SKM-1 (cell line): ENCODE results near the gene ADARB2.
"Not testable (repeated sequence)": the region's sequence is repeated elsewhere in the genome, so short reads cannot be mapped to it uniquely, and the experiment has no call there.

Experiments
- DNase-seq: peaks from one replicate; lab custom pipeline; 2025; ENCODE audit not compliant: unreplicated experiment; lab: John Stamatoyannopoulos, UW

Gene ADARB2

DNA sequence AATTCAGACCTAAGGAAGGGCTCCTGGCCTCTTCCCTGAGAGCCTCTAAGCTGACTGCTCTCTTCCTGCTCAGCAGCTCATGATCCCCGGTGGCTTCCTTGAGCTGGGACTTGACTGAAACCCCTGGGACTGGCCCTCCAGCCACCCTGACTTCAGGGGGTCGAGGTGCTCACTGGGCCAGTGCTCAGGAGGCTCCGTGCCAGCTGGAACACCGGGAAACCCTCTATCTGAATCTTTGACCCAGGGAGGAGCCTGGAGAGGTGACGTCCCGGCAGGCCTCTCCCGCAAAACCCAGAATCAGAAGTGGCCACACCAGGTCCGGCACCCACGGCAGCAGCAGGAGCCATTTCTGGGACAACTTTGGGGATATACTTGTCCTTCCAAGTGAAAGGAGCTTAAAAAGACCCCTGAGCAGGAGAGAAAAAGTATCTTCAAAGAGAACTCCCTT is 570.5 kb downstream of the ADARB2 start:
- DNase-seq, result no peak

DNA sequence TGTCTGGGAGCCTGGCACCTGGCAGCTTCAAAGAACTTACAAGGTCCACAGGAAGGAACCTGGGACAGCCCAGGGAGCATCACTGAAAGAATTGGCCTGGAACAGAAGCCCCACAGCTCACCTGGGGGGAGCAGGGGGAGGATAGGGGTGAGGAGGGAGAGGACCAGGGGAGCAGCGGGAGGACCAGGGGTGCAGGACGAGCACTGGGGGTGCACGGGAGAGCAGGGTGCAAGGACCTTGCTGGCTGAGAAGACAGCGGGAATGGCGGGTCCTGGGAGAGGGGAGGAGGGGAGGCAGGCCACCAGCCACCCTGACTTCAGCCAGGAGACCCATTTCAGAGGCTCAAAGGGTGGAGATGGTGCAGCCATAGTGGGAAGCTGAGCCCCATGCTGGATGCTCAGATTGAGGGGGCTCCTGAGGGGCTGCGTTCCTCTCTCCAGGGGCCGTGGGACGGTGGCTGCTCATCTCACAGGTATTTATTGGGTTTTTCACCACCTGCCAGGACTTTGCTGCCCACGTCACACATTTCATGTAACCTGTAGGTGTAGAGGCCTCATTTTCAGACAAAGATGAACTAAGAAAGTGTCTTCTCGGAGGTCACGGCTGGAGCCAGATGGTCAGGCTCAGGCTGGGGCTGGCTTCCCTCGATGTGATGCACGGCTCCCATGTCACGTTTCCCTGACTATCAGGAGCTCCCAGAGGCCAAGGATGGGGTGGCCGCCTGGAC is 571.1 kb downstream of the ADARB2 start:
- no peak for DNase-seq

DNA sequence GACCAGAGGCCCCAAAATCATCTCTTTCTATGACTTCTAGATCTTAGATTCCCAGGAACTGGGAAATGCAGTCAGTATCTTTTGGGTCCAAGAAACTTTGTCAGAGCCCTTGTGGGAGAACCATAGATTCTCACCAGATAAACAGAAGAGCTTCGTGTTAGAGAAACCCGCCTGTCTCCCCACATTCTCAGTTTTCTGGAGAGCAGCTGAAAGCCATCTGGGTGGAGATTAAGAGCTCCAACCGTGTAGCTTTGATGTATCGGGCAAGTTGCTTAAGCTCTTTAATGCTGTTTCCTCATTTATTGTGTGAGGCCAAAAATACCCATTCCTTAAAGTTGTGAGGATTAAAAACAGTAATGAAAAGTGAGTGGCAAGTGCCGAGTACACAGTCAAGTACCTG is 573.5 kb downstream of the ADARB2 start:
- DNase-seq, result no peak

DNA sequence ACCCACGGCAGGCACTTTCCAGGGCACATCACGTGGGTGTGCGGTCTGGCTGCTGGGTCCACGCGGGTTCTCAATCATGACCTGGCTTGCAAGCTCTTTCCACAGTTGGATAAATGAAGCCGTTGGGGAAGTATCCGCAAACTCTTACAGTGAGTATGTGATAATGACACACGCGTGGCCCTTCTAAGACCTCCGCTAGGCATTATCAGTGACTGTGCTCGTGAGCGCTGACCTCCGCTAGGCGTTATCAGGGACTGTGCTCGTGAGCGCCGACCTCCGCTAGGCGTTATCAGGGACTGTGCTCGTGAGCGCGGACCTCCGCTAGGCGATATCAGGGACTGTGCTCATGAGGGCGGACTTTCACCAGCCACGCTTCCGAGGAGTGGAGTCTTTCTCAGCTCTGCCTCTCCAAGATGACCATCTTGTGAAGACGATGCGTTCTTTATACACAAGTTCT is 574.1 kb downstream of the ADARB2 start:
- DNase-seq, result no peak

DNA sequence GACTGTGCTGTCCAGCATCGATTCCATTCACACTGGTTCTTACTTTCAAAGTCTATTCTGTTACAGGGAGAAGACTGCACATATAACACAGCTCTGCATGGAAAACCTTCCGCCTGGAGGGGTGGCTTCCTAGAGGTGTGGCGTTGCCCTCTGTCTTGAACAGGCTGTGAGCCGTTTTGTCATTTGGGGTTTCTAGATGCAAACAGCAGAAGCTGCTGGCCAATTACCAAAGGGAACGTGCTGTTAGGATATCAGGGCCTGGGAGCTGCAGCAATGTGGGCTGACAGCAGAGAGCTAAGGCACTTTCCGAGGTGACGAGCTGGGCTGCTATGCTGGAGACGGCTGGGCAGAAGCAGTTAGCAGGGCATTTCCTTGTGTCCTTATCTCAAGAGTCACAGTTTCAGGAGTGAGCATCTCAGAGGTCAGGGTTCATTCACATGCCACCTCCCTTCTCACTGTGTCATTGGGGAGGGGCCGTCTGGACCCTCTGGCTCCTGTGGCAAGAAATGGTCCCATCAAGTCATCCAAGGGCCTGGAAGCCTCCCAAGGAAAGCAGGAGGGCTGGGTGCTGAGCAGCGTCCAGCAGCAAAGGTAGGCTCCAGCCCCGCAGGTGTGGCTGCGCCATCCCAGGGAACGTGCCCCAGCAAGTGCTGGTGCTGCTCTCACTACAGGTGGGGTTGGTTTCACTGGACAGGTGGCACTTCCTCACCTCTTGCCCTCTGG is 574.7 kb downstream of the ADARB2 start:
- no peak for DNase-seq

DNA sequence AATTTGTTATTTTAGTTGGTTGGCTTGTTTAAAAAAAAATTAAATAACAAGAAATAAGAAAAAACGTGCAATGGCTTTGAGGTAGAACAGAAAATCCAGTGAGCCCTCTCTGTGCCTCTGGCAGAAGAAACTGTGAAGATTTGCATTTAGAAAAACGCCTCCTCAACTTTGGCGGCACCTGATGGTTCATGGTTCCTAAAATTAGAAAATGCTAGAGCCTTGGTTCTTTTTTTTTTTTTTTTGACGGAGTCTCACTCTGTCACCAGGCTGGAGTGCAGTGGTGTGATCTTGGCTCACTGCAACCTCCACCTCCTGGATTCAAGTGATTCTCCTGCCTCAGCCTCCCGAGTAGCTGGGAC is 576.0 kb downstream of the ADARB2 start:
- DNase-seq, result not testable (repeated sequence)

DNA sequence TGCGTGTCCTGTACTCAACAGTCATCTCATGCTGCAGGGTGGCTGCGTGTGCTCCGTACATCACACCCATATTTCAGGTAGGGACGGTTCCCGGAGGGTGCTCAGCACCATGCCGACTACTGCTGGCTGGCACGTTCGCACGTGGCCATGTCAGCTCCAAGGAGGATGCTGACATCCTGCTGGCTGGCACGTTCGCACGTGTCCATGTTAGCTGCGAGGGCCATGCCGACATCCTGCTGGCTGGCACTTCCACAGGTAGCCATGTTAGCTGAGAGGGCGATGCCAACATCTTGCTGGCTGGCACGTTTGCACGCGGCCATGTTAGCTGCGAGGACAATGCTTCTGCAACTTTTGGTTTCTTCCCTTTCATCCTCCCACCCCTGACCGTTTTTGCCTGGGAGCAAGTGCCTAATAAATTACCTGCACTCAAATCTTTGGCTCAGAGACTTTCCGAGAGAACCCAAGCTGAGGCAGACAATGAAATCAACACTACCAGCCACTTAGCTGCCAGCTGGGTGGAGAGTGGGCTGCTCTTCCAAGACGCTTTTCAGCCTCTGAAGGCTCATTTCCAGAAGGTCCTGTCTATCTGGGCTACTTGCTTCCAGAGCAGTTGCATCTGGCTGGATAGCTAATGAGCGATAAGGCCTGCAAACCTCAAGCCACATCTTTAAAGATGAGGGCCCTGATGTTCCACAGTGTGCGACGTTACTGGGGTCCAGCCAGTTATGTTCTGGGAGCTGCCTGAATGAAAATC is 576.6 kb downstream of the ADARB2 start:
- DNase-seq, result no peak

DNA sequence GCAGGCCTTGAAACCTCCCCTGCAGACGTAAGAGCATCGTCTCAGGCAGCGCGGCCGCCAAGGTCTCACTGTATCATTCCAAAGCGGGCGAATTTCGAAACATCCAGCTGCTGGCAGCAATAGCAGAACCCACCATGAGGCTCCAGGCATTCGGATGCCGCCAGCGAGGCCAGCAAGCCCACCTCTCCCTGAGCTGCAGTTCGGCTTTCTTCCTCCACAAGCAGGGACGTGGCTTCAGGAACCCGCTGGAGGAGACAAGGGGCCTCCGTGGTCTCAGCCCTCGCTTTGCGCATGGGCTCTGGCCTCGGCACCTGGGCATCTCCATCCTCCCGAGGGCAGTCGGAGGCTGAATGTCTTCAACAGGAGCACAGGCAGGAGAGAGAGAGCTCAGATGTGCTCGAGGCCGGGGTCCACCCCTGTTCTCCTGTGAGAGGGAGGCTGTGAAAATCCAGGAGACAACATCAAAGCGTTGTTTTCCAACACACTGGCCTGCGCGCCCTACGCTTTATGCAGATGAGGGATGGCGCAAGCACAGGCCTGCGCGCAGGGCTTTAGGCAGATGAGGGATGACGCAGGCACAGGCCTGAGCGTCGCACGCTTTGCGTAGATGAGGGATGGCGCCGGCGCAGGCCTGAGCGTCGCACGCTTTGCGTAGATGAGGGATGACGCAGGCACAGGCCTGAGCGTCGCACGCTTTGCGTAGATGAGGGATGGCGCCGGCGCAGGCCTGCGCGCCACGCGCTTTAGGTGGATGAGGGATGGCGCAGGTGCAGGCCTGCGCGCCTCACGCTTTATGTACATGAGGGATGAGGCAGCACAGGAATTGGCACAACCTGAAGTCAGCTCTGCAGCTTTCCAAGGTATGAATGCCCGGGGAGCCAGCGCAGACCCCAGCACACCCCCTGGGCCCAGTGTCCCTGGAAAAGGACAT is 577.9 kb downstream of the ADARB2 start:
- no peak for DNase-seq

DNA sequence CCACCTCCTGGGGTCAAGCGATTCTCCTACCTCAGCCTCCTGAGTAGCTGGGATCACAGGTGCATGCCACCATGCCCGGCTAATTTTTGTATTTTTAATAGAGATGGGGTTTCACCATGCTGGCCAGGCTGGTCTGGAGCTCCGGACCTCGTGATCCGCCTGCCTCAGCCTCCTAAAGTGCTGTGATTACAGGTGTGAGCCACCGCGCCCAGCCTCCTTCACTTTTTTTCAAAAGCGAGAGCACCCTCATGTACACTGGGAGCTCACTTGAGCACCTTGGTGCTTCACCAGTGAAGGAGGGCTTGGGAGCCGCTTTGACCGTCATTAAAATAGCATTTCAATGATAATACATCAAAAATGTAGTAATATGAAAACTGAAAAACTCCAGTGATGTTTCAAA is 578.8 kb downstream of the ADARB2 start:
- not testable (repeated sequence) for DNase-seq

DNA sequence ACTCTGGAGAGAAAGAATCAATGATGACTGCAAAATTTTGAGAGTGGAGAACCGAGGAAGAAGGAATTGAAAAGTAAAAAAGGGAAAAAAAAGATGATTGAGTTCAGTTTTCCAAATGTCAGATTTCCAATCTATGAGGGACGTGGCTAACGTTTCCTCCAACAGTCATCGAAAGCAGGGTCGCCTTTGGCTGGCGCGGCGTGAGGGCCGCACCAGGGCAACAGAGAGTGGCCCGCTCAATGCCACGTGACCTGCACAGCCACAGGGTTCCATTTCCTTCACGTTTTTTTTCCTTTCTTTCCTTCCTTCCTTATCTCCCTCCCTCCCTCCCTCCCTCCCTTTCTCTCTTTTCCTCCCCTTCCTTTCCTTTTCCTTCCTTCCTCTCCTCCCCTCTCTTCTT is 579.3 kb downstream of the ADARB2 start:
- no peak for DNase-seq

DNA sequence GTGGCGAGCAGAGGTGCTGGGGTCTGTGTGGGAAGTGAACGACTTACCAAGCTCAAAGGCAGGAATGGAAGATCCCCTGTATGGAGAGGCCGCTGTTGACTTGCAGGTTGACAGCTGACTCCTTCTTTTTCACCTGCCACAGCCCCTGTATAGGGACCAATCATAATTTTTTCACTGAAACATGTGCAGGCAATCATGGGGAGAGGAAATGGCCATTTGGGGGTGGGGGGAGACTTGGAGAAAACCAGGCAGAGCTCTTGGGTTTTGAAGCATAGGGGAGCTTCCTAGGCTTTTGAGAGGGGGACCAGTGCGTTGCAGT is 579.8 kb downstream of the ADARB2 start:
- no peak for DNase-seq

DNA sequence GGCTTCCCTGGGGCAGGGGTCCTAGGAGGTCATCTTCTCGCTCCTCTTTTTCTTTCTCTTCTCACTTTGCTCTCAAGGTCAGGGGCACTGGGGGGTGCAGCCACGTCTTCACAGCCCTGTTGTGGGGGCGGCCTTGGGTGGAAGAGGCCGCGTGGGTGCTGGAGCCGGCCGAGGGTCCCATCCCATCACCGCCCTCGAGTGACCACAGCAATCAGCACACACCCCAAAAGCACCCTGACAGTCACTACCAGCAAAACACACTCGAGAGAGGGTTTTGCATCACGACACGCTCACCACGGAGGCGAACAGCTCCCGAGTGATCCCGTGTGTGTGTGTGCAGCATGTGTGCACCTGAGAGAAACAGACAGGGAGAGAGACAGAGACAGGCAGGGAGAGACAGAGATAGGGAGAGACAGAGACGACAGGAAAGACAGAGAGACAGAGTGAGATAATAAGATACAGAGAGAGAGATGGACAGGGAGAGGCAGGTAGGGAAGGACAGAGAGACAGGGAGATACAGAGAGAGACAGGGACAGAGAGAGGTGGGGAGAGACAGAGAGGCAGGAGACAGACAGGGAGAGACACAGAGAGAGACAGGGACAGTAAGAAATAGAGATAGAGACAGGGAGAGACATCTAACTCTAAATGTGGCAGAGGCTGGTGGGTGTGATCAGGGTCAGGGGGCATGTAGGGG is 580.3 kb downstream of the ADARB2 start:
- no peak for DNase-seq

DNA sequence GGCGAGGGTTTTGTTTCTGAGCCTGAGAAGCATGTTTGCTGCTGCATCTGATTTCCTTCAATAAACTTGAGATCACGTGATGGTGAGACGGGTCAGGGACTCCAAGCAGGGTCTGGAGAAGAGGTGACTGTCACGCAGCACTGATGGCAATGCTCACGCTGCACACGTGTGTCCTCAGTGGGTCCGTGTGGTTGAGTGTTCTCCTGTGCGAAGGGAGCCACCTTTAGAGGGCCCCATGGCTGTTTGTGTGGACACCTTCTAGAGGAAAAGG is 580.8 kb downstream of the ADARB2 start:
- DNase-seq, result no peak

DNA sequence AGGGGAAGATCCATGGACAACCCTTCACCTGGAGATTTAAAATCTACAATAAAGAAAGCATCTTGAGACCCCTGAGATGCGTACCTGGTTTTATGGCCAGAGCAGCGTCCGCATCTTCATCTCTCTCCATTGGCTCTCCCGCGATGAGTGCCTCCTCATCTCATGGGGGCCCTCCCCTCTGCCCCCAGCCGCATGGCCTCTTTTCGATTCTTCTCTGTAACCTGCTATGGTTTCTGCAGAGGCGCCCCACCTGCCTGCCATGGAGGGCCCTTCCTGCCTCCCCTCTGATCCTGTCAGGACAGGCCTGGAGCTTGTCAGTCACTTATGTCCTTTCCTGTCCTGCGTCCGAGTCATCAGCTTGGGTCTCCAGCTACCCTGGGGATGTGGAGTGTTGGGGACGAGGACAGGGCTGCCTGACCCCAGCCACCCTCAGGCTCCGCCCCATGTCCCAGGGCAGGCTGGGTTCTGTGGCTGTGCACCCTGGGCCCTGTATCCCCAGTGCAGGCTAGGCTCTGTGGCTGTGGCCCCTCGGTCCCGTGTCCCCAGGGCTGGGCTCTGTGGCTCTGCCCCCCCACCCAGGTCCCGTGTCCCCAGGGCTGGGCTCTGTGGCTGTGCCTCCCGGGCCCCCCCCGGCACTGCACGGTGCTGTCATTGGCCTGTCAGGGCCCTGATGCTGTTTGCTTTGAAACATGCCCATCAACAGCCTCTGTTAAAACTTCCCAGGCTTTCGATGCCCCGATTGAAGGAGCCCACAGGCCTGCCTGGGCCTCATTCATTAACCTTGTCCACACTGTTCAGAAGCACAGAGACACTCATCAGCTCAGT is 581.3 kb downstream of the ADARB2 start:
- DNase-seq, result no peak

DNA sequence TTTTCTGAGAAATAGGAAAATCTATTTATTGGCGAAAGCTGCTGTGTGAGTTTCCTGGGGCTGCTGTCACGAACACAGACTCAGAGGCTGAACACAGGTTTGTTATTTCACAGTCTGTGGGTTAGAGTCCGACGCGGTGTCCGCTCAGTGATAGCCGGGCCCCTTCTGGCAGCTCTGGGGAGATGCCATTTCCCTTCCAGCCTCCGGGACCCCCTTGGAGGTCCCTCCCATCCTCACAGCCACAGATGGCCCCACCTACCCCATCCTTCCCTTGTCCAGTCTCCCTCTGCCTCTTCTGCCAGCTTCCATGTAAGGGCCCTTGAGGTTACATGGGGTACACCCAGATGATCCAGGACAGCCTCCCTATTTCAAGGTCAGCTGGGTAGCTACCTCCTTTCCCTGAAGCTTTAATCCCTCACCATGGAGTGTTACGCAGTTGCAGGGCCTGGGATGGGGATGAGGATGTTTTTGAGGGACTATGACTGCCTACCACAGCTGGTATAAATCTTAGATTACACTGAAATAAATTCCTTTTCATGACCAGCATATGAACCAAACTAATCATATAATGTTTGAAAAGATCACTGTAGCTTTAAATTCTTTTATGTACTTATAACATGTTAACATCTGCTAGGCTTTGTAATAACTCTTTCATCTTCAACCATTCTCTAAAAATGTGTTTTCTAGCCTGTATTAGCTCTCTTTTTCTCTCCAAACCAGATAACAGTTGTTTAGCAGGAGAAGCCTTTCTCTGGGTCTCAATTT is 582.6 kb downstream of the ADARB2 start:
- DNase-seq, result no peak

DNA sequence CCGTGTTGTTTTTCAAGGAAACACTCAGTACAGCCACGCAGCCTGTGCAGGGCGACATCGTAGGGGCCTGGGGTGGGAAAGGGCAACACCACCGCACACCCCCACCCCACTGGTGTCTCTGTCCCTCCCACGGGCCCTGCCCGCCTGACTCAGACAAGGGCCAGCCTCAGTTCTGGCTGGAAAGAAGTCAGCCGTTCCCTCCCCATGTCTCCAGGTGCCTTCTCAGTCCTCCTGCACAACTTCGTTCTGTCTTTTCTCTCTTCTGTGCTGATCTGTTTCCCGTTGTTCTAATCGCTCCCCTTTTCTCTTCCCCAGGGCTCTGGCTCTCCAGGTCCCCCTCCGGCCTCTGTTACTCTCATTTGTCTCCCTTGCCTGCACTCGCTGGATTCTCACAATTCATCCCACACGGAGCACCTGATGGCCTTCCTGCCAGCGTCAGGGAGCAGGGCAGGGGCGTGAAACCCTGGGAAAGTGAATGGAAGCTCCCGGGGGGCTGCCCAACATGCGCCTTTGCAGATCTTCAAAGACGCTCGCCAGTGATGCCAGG is 583.4 kb downstream of the ADARB2 start:
- no peak for DNase-seq

DNA sequence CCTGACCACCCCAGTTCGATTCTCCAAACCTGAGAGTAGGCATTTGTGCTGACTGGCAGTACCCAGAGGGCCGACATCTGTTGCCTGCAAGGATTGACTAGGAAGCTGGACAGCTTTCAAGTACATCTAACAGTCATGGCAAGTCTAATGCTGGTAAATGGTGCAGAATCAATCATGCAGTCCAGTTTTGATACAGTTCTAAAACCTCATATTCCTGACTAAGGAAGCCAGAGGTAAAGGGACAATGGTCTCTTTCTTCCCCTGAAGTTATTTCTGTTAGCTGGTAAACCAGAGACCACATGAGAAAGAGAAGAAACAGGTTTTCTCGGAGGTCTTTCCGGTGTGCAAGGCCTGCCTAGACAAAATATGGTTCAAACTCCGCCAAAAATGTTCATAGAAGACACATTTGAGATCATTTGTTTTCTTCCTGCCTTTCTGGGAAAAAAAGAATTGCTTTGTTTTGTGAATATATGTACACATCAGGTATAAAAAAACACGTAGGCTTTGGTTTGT is 584.0 kb downstream of the ADARB2 start:
- DNase-seq, result no peak

DNA sequence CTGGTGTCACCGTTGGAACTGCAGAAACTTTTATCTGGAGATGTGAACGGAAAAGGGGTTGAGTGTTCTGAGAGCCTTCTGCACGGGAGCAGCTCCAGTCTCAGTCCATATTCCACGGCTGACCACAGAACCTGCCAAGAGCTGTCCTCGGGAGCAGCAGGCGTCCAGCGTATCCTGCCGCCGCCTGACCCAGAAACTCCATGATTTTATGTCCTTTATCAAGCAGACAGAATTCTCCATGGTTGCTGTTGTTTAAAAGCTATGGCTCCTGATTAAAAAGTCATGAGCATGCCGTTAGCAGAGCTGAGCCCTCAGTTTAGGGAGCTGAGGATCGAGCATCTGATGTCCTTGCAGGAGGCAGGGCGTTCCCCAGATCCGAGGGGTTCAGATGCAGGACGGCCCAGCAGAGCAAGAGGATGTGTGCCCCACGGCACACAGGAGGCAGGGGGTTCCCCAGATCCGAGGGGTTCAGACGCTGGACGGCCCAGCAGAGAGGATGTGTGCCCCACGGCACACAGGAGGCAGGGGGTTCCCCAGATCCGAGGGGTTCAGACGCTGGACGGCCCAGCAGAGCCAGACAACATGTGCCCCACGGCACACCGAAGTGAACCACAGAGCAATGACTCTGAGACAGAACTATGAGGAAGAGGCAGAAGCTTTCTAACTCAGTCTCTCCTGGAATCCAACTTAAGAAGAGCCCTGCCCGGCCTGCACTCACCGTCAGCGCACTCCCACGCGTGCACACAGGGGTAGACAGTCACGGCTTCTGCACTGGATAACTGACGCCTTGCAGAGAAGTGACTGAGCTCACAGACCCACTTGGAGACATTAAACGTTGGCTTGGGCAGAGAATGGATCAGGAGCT is 584.7 kb downstream of the ADARB2 start:
- no peak for DNase-seq
